Erythroblast (primary cell): ENCODE measurements around the gene COPE.

Experiments
- GATA1 ChIP-seq: IDR thresholded peaks from 2 replicates; pipeline ENCODE4 v1.6.1; 2011; ENCODE audit warnings: low read depth, mild to moderate bottlenecking, control low read depth, low read length, moderate library complexity
- POLR2A ChIP-seq: IDR thresholded peaks from 2 replicates; pipeline ENCODE4 v1.6.1; 2011; ENCODE audit warnings: mild to moderate bottlenecking, low read length

DNA sequence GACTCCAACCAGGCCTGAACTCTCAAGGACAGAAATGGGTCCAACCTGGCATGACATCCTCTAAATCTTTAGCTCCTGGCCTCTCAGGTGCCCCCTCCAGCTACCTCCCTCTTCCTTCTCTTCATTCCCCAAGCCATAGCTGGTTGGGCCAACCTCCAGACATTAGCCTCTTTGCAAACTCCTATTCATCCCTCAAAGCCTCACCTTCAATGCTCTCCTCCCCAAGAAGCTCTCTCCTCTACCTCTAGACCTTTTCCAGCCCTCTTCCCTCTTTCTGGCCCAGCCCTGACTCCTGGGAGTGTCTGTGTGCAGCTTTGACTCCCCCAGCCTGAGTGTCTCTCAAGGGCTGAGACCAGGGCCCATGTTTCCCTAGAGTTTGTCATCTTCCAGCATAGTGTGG lies 27.1 kb upstream of the COPE start:
- TF ChIP-seq POLR2A: no peak
- TF ChIP-seq GATA1: no peak
